HEK293 (cell line): ENCODE results near the gene PLIN5.

ENCODE experiments used
- CTCF ChIP-seq: fragments of 450-650 bp; formaldehyde crosslinking; IDR thresholded peaks from 2 replicates; pipeline ENCODE4 v1.5.1; 2016; ENCODE audit warnings: missing biosample characterization, missing genetic modification characterization
- GLIS2 ChIP-seq: fragments of 450-650 bp; formaldehyde crosslinking; IDR thresholded peaks from 2 replicates; pipeline ENCODE4 v1.5.1; 2016; ENCODE audit warnings: missing biosample characterization, missing genetic modification characterization
- KLF7 ChIP-seq: fragments of 450-650 bp; formaldehyde crosslinking; IDR thresholded peaks from 2 replicates; pipeline ENCODE4 v1.5.1; 2016; ENCODE audit warnings: missing biosample characterization, missing genetic modification characterization, borderline replicate concordance
- SETDB1 ChIP-seq: IDR thresholded peaks from one replicate; pipeline ENCODE4 v1.6.1; 2017; ENCODE audit warnings: mild to moderate bottlenecking, low read length, moderate library complexity, mixed read lengths; ENCODE audit not compliant: insufficient read length
- TCF7L2 ChIP-seq: IDR thresholded peaks from 2 replicates; pipeline ENCODE4 v1.6.1; 2011; ENCODE audit warnings: low read depth, mild to moderate bottlenecking, inconsistent platforms, low read length, moderate library complexity, borderline replicate concordance
- ZBTB49 ChIP-seq: fragments of 450-650 bp; formaldehyde crosslinking; IDR thresholded peaks from 2 replicates; pipeline ENCODE4 v1.5.1; 2016; ENCODE audit warnings: missing biosample characterization, missing genetic modification characterization, low read depth
- ZNF140 ChIP-seq: fragments of 450-650 bp; formaldehyde crosslinking; IDR thresholded peaks from 2 replicates; pipeline ENCODE4 v1.5.1; 2016; ENCODE audit warnings: missing biosample characterization, missing genetic modification characterization
- ZNF544 ChIP-seq: fragments of 450-650 bp; formaldehyde crosslinking; IDR thresholded peaks from 2 replicates; pipeline ENCODE4 v1.5.0; 2017; ENCODE audit warnings: missing biosample characterization, missing genetic modification characterization

GRCh38 chr19:4552525-4552819 lies 17.4 kb upstream of the PLIN5 start:
- TF ChIP-seq KLF7 (tag by site-specific recombination) (no peak), GLIS2 (no peak), TCF7L2 (no peak), CTCF (tag by site-specific recombination) (no peak), ZNF140 (tag by site-specific recombination) (no peak), ZBTB49 (tag by site-specific recombination) (no peak), ZNF544 (tag by site-specific recombination) (no peak), SETDB1 (no peak)
